OCI-LY7 (cell line): Measurements from ENCODE around the gene GJA5.

Experiments used
- EZH2phosphoT487 ChIP-seq: fragments of 200-600 bp; sonication (generic); IDR thresholded peaks from 2 replicates; pipeline ENCODE4 v1.6.1; 2018; ENCODE audit warnings: low read depth, borderline replicate concordance, mild to moderate bottlenecking, mixed run types, antibody characterized with exemption, low read length, moderate library complexity, mixed read lengths
- TF ChIP-seq, protein P1 (sequence below): fragments of 200-600 bp; sonication (generic); conservative IDR thresholded peaks from 2 replicates; pipeline ENCODE4 v1.5.1; 2014; ENCODE audit warnings: mild to moderate bottlenecking, antibody characterized with exemption, low read length, moderate library complexity, mixed read lengths

DNA sequence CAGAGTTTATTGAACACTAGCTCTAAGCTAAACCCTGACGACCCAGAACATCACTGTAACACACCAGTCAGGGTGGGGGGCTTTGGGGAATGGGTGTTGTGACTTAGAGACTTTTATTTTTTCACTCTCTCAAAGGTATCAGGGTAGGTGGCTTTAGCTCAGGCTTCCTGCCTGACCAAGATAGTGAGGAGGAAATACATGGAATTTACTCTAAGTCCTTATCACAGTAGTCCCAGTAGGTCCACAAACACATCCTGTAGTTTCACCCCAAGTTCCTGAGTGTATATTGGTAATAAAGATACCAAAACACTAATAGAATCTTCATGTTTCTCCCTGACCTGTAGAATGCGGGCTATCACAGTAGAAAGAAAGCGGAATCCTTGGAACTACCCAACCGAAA, 15.1 kb downstream of the GJA5 start:
- TF ChIP-seq, protein P1, sequence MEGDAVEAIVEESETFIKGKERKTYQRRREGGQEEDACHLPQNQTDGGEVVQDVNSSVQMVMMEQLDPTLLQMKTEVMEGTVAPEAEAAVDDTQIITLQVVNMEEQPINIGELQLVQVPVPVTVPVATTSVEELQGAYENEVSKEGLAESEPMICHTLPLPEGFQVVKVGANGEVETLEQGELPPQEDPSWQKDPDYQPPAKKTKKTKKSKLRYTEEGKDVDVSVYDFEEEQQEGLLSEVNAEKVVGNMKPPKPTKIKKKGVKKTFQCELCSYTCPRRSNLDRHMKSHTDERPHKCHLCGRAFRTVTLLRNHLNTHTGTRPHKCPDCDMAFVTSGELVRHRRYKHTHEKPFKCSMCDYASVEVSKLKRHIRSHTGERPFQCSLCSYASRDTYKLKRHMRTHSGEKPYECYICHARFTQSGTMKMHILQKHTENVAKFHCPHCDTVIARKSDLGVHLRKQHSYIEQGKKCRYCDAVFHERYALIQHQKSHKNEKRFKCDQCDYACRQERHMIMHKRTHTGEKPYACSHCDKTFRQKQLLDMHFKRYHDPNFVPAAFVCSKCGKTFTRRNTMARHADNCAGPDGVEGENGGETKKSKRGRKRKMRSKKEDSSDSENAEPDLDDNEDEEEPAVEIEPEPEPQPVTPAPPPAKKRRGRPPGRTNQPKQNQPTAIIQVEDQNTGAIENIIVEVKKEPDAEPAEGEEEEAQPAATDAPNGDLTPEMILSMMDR = no peak
- no peak for TF ChIP-seq EZH2phosphoT487
